Head of caudate nucleus (tissue), 42 donors: Measurements from ENCODE around the gene PAH.
"Not testable (repeated sequence)": the region's sequence is repeated elsewhere in the genome, so short reads cannot be mapped to it uniquely, and the experiment has no call there.

Experiments
- DNase-seq, 42 donors: peaks; one replicate each; pipeline versions ENCODE4 v3.0.0 to v3.0.0-alpha.2; 2020 to 2021; ENCODE audit warnings: mixed read lengths in 7 of 42
- intact Hi-C: fragments of 100-400 bp; cut with DNase I; formaldehyde crosslinking; loops from one replicate; pipeline ENCODE4 v1.15.0; 2022

PAH gene

DNA sequence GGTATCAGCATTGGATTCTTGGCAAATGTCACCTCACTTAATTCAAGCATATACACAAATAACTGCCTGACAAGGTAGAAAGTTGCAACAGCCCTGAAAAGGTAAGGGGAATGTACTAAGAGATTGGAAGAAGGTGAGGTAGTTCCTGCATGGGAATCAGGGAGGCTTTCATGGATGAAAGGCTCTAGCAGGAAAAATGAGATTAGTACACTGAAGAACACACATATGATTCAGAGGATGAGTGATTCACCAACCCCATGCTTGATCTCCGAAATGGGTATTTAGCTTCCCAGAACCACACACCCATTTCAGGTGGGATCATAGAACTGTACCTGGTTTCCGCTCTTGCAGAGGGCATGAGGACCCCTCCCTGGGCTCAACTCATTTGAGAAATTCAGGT lies 65.8 kb downstream of the PAH start:
- no peak for DNase-seq
- intact Hi-C loops, result no loop called here

DNA sequence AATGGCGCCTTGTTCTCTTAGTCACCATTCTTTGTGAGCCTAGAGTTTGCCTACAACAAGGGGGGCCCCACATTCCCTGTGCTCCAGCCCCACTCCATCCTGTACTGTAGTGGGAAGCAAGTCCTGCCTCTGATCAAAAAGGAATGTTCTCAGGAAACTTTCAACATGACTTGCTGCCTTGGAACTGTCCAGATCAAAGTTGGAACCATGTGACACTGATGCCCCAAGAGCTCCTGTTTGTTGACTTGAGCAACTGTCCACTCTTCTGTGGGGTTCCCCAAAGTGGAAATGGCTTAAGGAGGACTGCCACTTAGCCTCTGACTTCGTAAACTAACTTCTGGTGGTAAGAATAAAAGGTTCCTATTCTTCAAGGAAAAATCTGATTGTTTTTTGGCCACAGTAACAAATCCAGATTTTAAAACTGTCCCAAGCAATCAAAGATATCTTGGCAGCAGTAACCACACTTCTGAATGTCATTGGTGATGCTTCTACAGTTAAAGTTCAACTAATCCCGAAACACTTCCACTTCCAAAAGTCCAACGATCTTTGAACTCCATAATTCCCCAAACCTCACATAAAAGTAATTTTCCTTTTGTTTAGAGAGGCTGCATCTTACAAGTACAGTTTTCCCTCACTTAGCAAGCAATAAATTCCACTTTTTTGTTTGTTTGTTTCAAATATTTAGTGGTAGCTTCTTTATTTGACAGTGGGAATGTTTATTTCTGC lies 67.2 kb downstream of the PAH start:
- no peak for DNase-seq
- intact Hi-C loops, result no loop called here

GRCh38 chr12:102848832-102849231 lies 68.2 kb downstream of the PAH start:
- intact Hi-C loops, result no loop called here
- DNase-seq, result no peak

DNA sequence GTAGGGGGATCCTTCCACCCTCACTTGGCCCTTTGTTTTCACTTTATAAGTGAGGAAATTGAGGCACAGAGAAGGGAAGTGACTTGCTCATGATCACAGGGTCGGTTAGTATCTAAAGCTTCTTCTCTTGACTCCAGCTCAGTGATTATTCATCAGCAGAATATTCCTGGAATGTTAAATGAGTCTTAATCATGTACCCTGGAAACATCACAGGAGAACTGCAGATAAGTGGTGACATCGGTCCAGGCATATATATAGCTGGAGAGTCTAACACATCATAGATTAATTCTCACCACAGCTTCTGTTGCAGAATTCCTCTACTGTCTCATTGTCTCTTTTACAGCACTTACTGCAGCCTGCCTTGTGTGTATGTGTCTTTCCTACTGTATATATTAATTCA lies 69.9 kb downstream of the PAH start:
- intact Hi-C loops, result no loop called here
- DNase-seq, result no peak

DNA sequence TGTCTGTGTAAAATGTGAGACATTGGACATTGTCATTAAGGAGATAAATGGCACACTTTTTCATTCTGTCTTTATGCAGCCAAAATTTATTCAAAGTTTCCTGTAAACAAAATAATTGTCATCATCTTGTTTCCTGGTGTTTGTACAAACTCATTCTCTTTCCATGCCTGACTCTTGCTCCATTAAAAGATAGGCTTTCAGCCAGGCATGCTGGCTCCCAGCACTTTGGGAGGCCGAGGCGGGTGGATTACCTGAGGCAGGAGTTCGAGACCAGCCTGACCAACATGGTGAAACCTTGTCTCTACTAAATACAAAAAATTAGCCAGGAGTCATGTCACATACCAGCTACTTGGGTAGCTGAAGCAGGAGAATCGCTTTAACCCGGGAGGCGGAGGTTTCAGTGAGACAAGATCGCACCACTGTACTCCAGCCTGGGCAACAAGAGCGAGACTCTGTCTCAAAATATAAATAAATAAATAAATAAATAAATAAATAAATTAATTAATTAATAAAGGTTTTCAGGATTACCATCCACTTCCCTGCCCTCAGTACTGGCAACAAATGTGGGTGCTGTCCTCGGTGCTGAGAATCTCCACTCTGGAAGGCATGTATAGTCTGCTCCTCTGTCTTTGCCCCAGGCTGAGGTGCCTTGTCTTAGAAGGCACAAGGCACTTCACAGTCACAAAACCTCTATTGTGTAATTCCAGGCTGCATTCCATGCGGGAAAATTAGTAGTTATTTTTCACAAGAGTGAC lies 83.2 kb downstream of the PAH start:
- peak in 1 of 42 donors; percentile 8 for DNase-seq

GRCh38 chr12:102832826-102833225 lies 84.2 kb downstream of the PAH start:
- DNase-seq, intact Hi-C loops: not testable (repeated sequence)

More for the DNA sequence above, 83.2 kb downstream of the PAH start:
- intact Hi-C loops, result no loop called here

- intact Hi-C loops, result no loop called here
- DNase-seq, result peak in 23 of 42 donors; percentile 1 to 52 (median 19)
These were observed 92.7 kb downstream of the PAH start for GRCh38 chr12:102824218-102824835.

DNA sequence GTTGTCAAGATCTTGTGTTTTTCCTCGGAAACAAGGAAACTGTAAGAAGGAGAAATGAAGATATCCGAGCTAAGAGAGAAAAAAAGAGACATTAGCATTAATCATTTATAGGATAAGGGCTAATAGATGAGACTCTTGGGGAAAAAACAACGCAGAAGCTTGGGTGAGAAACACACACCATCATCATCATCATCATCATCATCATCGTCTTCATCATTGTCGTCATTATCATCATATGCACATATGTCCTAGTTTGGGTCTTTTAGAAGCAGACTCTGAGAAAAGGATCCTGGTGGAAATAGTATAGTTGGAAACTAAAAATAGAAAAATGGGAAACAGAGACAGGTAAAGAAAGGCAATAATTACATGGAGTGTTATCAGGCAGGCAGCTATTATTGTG lies 95.9 kb downstream of the PAH start:
- intact Hi-C loops, result no loop called here
- DNase-seq, result no peak

DNA sequence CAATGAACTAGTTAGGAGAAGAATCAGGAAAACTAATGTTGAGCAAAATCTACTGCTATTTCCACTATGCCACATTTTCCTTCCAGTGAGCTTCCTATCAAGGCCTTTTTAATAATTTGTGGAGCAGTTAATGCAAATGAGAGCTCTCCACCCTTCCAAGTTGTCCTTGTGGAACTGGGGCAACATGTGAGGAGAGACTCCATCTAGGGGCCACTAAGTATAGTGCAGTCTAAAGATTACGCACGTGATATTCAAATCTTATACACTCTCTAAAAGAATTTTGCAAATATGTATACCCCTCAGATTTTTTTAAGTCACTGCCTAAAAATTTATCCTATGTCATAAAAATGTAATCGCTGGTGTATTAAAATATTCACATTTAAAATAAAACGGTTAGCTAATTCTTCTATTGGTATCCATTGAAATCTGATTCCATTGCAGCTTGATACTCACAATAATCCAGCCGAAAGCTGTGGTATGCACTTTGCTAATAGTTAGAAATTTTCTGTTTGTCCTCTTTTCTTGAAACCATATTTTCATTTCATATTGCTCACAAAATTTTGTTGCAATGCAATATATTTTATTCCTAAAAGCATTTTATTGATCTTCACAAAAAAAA lies 100.1 kb downstream of the PAH start:
- DNase-seq, result peak in 4 of 42 donors; percentile 9 to 38 (median 18)
- intact Hi-C loops, result no loop called here

DNA sequence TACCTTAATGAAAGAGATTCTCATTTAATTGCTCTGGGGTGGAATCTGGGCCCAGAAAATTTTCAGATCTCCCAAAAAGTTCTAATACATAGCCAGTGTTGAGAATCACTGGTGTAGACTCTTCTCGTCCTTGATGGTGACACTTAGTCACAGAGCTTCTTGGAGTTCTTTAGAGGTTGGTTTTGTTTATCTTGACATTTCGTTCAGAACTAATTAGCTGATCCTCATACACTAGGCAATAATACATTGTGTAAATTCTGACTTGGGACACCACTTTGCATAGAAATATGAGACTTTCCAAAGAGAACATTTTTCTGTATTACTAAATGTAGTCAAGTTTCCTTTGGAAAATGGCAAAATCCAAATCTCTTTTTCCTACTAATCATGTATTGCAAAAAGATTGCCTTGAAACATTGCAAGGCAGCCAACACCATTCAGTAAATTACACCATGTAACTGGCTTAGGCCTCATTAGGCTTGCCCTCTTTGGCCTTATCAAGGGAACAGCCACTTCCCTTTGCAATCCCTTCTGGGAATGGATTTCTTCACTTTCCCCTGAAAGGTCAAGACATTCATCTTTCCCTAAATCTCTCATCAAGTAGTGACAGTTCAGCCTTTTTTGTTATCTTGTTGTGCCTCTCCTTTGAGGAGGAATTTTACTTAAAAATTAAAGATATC lies 102.2 kb downstream of the PAH start:
- intact Hi-C loops, result no loop called here
- DNase-seq, result no peak

DNA sequence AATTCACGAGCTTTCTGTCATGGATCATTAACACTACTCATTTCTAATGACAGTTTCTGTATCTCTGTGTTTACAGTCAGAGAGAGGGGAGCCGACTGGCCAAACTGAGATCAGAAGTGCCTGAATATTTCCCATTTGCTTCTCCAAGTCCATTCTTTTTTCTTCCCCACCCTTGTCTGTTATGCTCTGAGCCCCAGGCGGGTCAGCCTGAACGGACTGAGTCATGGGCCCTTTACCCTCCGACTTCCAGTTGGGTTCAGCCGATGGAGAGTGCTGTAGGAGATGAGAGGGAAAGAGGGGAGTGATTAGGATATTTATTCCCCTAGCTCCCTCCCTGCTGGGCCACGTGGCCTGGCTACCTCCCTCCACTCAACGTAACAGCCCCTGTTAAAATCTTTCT lies 104.7 kb downstream of the PAH start:
- intact Hi-C loops, result no loop called here
- no peak for DNase-seq

GRCh38 chr12:102811110-102811737 lies 105.8 kb downstream of the PAH start:
- peak in 18 of 42 donors; percentile 4 to 53 (median 18) for DNase-seq
- intact Hi-C loops, result no loop called here

- intact Hi-C loops, result no loop called here
- no peak for DNase-seq
These were observed 108.6 kb downstream of the PAH start for GRCh38 chr12:102808412-102808811.

- DNase-seq, result no peak
- intact Hi-C loops, result no loop called here
These were observed 110.5 kb downstream of the PAH start for GRCh38 chr12:102806592-102806991.

- intact Hi-C loops, result no loop called here
- DNase-seq, result no peak
These were observed 110.9 kb downstream of the PAH start for GRCh38 chr12:102806110-102806509.

GRCh38 chr12:102800565-102800964 lies 116.5 kb downstream of the PAH start:
- no peak for DNase-seq
- intact Hi-C loops, result no loop called here

- intact Hi-C loops, result no loop called here
- DNase-seq, result no peak
These were observed 117.8 kb downstream of the PAH start for GRCh38 chr12:102799229-102799628.

- intact Hi-C loops, result no loop called here
- DNase-seq, result no peak
These were observed 119.5 kb downstream of the PAH start for GRCh38 chr12:102797528-102797927.

GRCh38 chr12:102793921-102794320 lies 123.1 kb downstream of the PAH start:
- intact Hi-C loops, result no loop called here
- peak in 1 of 42 donors; percentile 2 for DNase-seq
